Measurements from ENCODE around the gene LTBP2. TPM values are rescaled to one million over a fixed set of nuclear protein-coding genes. Genes with fewer than 3 reads are reported as not detected.
A peak's percentile ranks its signal among the peaks of the same experiment; 100 is the strongest.

Gene LTBP2
- total and polyA plus RNA-seq, 2 of the 8 experiments (the other 6 are each of a cell fraction or from before 2014, with no cell fraction given), result 0.48 to 0.89 TPM

GRCh38 chr14:74641601-74642391 lies 29.8 kb upstream of the LTBP2 start:
- Histone ChIP-seq H3K27ac (ENCODE audit: low read depth, low read length) (no peak overlapping the region), H3K9me3 (ENCODE audit: insufficient read depth in 2 of 2, low read depth in 1 of 2, low read length in 1 of 2) (no peaks in the 10 kb centered on the region), H3K79me1 (ENCODE audit: low read depth, low read length) (no peaks in the 10 kb centered on the region), H3K23ac (ENCODE audit: insufficient read length) (no peak overlapping the region), H2BK5ac (ENCODE audit: low read depth, low read length) (no peak overlapping the region), H3K56ac (replicated peaks; ENCODE audit: insufficient read length, low read depth, low read length) (no peak overlapping the region), H3K79me2 (ENCODE audit: control insufficient read depth in 1 of 2, insufficient read depth in 2 of 2, low read length in 2 of 2) (no peaks in the 10 kb centered on the region), H3K18ac (ENCODE audit: extremely low read depth, low read length) (no peak overlapping the region), H3K4ac (replicated peaks; ENCODE audit: insufficient read length, low read depth, low read length) (no peak overlapping the region), H3K9ac (replicated peaks in 1 of 4; ENCODE audit: extremely low read depth in 1 of 4, low read depth in 3 of 4, low read length in 3 of 4) (no peak overlapping the region), H3K4me1 (replicated peaks in 1 of 4; ENCODE audit: control insufficient read depth in 3 of 4, insufficient read depth in 4 of 4, low read length in 3 of 4) (peaks cover 0 to 3% (median under 1%) of the 10 kb centered on the region in 4 experiments; a peak in 3 of 7 replicates), H2BK120ac (replicated peaks; ENCODE audit: low read depth, low read length) (no peak overlapping the region), H2AFZ (ENCODE audit: low read length) (no peak overlapping the region), H3K4me3 (ENCODE audit: extremely low read depth in 1 of 4, insufficient read depth in 2 of 4, low read depth in 3 of 4, low read length in 4 of 4) (no peak overlapping the region), H3K4me2 (ENCODE audit: insufficient read depth in 1 of 2, low read depth in 2 of 2, low read length in 2 of 2) (no peak overlapping the region), H4K91ac (replicated peaks; ENCODE audit: insufficient read length, low read length) (no peak overlapping the region), H2AK5ac (ENCODE audit: low read depth, low read length) (peak overlapping the region; percentile 55; the same call in 1 of the 2 replicates), H3K23me2 (ENCODE audit: low read depth, low read length) (no peaks in the 10 kb centered on the region), H4K5ac (ENCODE audit: insufficient read length, low read depth, low read length) (no peak overlapping the region), H4K20me1 (replicated peaks in 1 of 2; ENCODE audit: control insufficient read depth in 1 of 2, insufficient read depth in 2 of 2, low read length in 2 of 2) (no peaks in the 10 kb centered on the region), H3K27me3 (replicated peaks in 1 of 4; ENCODE audit: control insufficient read depth in 3 of 4, extremely low read depth in 1 of 4, insufficient read depth in 3 of 4, low read length in 3 of 4) (no peaks in the 10 kb centered on the region), H2BK12ac (ENCODE audit: low read depth, low read length) (no peak overlapping the region), H3K14ac (ENCODE audit: insufficient read length) (no peak overlapping the region), H3K36me3 (ENCODE audit: control insufficient read depth in 2 of 4, insufficient read depth in 4 of 4, low read length in 3 of 4) (no peaks in the 10 kb centered on the region), H2BK15ac (ENCODE audit: low read length) (no peak overlapping the region), H2BK20ac (ENCODE audit: low read length) (no peak overlapping the region), H4K8ac (ENCODE audit: extremely low read depth, insufficient read depth, low read length) (no peak overlapping the region)
- CTCF ChIA-PET (ENCODE audit: partially characterized antibody), result interaction anchor here (0.7 to 8.7 kb wide), 7 partner anchors 11 to 139 kb away, joined by 3 to 87 read pairs (median 9); partner anchors contain the start of gene LTBP2
- POLR2A ChIA-PET (ENCODE audit: partially characterized antibody), result interaction anchor here (2.6 kb wide), 1 partner anchor 10 kb away, joined by 9 read pairs; no protein-coding TSS in a partner anchor
- FAIRE-seq (no peak), DNase-seq (ENCODE audit: low read depth in 1 of 2, low spot score in 2 of 2) (no peak)
- 93% methylated on average over 12 of the region's 12 CpGs; no CpG with 5 or more reads in 1 of the 2 experiments for WGBS, 2 experiments (ENCODE audit: extremely low coverage in 1 of 2, insufficient coverage in 1 of 2, insufficient read length in 1 of 2, insufficient replicate concordance in 2 of 2, low coverage in 1 of 2, low lambda C conversion rate in 2 of 2, missing lambda C conversion rate in 1 of 2)
- TF ChIP-seq RBBP5 (IDR thresholded peaks at IDR 0.05; ENCODE audit: borderline replicate concordance, low read depth, low read length), result no peak
- no peak for TF ChIP-seq ATF3 (IDR thresholded peaks at IDR 0.05; ENCODE audit: insufficient read depth, low read depth, low read length)
- no peak for TF ChIP-seq ZNF274 (IDR thresholded peaks at IDR 0.05; ENCODE audit: borderline replicate concordance, extremely low read depth, low read length)
- TF ChIP-seq EZH2 (IDR thresholded peaks at IDR 0.05; ENCODE audit: low read depth, low read length, severe bottlenecking), result no peak

Data from H1 (cell line).